Ovary (tissue), 3 donors: Measurements from ENCODE around the gene GBX1.

Source experiments
- EP300 ChIP-seq: sonication (generic); formaldehyde crosslinking; IDR thresholded peaks from one replicate; pipeline ENCODE4 v1.6.1; 2017; ENCODE audit warnings: antibody characterized with exemption
- POLR2A ChIP-seq: fragments of 450-650 bp; IDR thresholded peaks from one replicate; pipeline ENCODE4 v1.6.1; 2017; ENCODE audit warnings: antibody characterized with exemption, mild to moderate bottlenecking, moderate library complexity
- TF ChIP-seq, protein P1 (sequence below), 3 donors: fragments of 450-650 bp in 2 of 3; fragments of 200-600 bp in 1 of 3; IDR thresholded peaks; one replicate each; pipeline versions ENCODE4 v1.5.1 to v1.8.0; 2016 to 2022; ENCODE audit warnings: antibody characterized with exemption in 3 of 3, mild to moderate bottlenecking in 1 of 3
- donor health status: DM: no; HTN: no; CAD: no.

DNA sequence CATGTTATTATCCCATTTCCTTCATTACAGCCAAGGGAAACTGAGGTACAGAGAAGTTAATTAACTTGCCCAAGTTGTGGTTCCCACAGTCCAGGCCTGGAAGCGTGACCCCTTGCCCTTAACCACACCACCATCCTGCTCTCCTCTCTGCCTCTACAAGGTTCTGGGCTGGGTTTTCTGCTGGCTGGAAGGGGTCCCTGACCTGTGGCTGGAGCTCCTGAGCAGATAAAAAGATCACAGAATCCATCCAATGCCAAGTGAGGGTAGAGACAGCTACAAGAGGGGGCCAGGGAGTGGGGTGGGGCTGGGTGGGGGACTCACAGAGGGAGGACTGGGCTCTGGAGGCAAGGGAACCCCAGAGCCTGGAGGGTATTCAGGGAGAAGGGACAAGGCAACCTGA lies 9.8 kb upstream of the GBX1 start:
- TF ChIP-seq, protein P1, sequence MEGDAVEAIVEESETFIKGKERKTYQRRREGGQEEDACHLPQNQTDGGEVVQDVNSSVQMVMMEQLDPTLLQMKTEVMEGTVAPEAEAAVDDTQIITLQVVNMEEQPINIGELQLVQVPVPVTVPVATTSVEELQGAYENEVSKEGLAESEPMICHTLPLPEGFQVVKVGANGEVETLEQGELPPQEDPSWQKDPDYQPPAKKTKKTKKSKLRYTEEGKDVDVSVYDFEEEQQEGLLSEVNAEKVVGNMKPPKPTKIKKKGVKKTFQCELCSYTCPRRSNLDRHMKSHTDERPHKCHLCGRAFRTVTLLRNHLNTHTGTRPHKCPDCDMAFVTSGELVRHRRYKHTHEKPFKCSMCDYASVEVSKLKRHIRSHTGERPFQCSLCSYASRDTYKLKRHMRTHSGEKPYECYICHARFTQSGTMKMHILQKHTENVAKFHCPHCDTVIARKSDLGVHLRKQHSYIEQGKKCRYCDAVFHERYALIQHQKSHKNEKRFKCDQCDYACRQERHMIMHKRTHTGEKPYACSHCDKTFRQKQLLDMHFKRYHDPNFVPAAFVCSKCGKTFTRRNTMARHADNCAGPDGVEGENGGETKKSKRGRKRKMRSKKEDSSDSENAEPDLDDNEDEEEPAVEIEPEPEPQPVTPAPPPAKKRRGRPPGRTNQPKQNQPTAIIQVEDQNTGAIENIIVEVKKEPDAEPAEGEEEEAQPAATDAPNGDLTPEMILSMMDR (IDR thresholded peaks at IDR 0.05): no peak
- TF ChIP-seq POLR2A (no peak), EP300 (no peak)
